Lung (tissue), 12 donors: ENCODE measurements around the gene ADAMTS2. TPM values are rescaled to one million over a fixed set of nuclear protein-coding genes. Genes with fewer than 3 reads are reported as not detected.

ENCODE experiments used
- ATAC-seq: fragments of 200-7000 bp; cut with Tn5 transposase; one replicate; pipeline ENCODE4 v1.9.1; 2020; ENCODE audit warnings: moderate number of reproducible peaks; ENCODE audit not compliant: insufficient read depth, low FRiP score
- DNase-seq, 3 donors: peaks; one replicate each; pipeline ENCODE4 v3.0.0-alpha.2; 2013 to 2017
- H3K27ac ChIP-seq, 2 donors: one replicate each; pipeline ENCODE4 v1.5.1; 2013; ENCODE audit warnings: mild to moderate bottlenecking in 2 of 2, moderate library complexity in 2 of 2, control low read depth in 1 of 2, inconsistent platforms in 1 of 2, low read depth in 1 of 2, low read length in 1 of 2
- H3K27me3 ChIP-seq, 3 donors: one replicate each; pipeline ENCODE4 v1.5.1; 2013; ENCODE audit warnings: low read length in 2 of 3; ENCODE audit not compliant: control insufficient read depth in 3 of 3, insufficient read depth in 3 of 3
- H3K36me3 ChIP-seq, 4 donors: one replicate each; pipeline ENCODE4 v1.5.1; 2013; ENCODE audit warnings: low read length in 4 of 4, mild to moderate bottlenecking in 1 of 4, moderate library complexity in 1 of 4; ENCODE audit not compliant: control insufficient read depth in 4 of 4, insufficient read depth in 4 of 4
- H3K4me1 ChIP-seq, 5 donors: one replicate each; pipeline ENCODE4 v1.5.1; 2013; ENCODE audit warnings: low read length in 5 of 5, mild to moderate bottlenecking in 2 of 5, moderate library complexity in 1 of 5; ENCODE audit not compliant: control insufficient read depth in 5 of 5, insufficient read depth in 5 of 5
- H3K4me3 ChIP-seq: one replicate; pipeline ENCODE4 v1.5.1; 2013; ENCODE audit warnings: mild to moderate bottlenecking, control low read depth, moderate library complexity
- H3K9ac ChIP-seq, 2 donors: one replicate each; pipeline ENCODE4 v1.5.1; 2013; ENCODE audit warnings: low read length in 2 of 2, control low read depth in 1 of 2; ENCODE audit not compliant: insufficient read depth in 1 of 2
- H3K9me3 ChIP-seq, 4 donors: one replicate each; pipeline ENCODE4 v1.5.1; 2013; ENCODE audit warnings: low read length in 3 of 4, mild to moderate bottlenecking in 1 of 4, moderate library complexity in 1 of 4; ENCODE audit not compliant: control insufficient read depth in 4 of 4, insufficient read depth in 3 of 4
- CTCF ChIP-seq: IDR thresholded peaks from 2 replicates; pipeline ENCODE4 v1.5.1; 2012; ENCODE audit warnings: mild to moderate bottlenecking; ENCODE audit errors: control extremely low read depth, extremely low read depth
- WGBS, 2 donors: extraction: QIAGEN DNeasy Blood & Tissue Kit; methylation state at CpG; one replicate each; pipeline ENCODE4 v1.1.7; 2013; 5-methylcytosine and 5-hydroxymethylcytosine counted together
- polyA plus RNA-seq, 2 donors: library from polyadenylated mRNA; stranded (reverse); fragments of 200-250 nt; gene quantifications; one replicate each; pipeline ENCODE4 v1.2.1, GENCODE V29; 2013
- total RNA-seq, 2 donors: library from RNA; depleted of rRNA in 1 of 2; stranded (reverse); fragments of >200 nt in 1 of 2; gene quantifications; one replicate each; pipeline ENCODE4 v1.2.1, GENCODE V29; 2014 to 2021
- donor health status: control.
- donor health status: control.
- donor health status: Bipolar disorder and iron deficiency.
- donor health status: healthy.
- donor health status: DM: yes; HTN: yes; CAD: no.

ADAMTS2 gene
- total and polyA plus RNA-seq, 4 donors: 9.3 to 45.5 (median 28.7) TPM

DNA sequence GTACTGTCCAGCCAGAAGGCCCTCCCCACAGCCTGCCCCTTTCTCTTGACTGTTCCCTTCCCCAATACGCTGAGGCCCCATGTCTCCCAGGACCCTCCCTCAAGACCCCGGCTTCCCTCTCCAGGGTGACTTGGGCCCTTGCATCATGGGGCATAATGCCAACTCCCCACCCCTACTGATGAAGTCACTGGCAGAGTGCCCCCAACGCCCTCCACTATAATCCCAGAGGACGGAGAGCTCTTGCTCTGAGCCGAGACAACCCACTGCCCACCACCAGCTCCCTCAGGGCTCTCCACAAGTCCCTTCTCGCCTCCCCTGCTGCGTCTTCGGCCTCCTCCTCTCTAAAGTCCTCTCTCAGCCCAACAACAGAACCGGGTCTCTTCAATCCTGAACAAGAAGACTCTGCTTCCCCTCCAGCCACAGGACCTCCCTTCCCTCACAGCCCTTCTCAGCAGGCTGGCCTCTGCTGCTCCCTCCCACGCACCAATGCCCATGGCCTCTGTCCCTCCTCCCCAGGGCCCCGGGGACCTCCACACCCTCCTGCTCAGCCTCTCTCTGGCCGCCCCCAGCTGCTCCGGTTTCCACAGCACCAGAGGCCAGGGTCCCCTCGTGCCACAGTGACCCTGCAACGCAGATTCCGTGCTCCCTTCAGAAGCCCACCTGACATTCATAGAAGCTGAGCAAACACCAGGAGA is 47.6 kb downstream of the ADAMTS2 start:
- Histone ChIP-seq H3K9me3 (peaks cover 0 to 11% (median 0%) of the 10 kb centered on the region in 4 donors), H3K27ac (no peak overlapping the region), H3K9ac (no peak overlapping the region), H3K4me1 (peaks cover 0 to 30% (median 13%) of the 10 kb centered on the region in 5 donors), H3K36me3 (no peaks in the 10 kb centered on the region), H3K27me3 (no peaks in the 10 kb centered on the region), H3K4me3 (no peak overlapping the region)
- no peak for ATAC-seq
- WGBS, 2 donors: 82 to 93% methylated on average over 16 of the region's 16 CpGs
- DNase-seq: no peak
- no peak for TF ChIP-seq CTCF

DNA sequence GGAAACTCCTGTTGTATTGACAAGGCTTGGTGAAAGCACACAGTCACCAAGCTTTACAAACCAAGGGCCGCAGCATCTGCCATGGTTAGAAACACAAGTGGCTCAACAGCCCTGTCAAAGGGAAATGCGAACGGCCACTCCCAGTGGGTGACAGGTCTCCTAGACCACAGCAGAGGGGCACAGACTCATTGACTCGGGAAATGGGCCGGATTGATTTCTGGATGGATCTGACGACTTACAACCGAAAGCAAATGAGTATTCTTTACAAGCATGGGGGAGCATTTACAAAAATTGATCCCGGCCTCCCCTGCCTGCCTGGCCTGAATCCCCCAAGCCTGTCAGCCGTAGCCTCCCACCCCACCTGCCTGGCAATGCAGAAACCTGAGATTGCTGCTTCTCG is 48.2 kb downstream of the ADAMTS2 start:
- TF ChIP-seq CTCF: no peak
- H3K9me3 ChIP-seq: peaks cover 0 to 11% (median 0%) of the 10 kb centered on the region in 4 donors
- H3K4me3 ChIP-seq: no peak overlapping the region
- no peaks in the 10 kb centered on the region for H3K27me3 ChIP-seq
- H3K4me1 ChIP-seq: peaks cover 0 to 30% (median 13%) of the 10 kb centered on the region in 5 donors
- DNase-seq (no peak), ATAC-seq (no peak)
- no peak overlapping the region for H3K9ac ChIP-seq
- no peak overlapping the region for H3K27ac ChIP-seq
- WGBS, 2 donors: 91 to 92% methylated on average over 10 of the region's 10 CpGs
- no peaks in the 10 kb centered on the region for H3K36me3 ChIP-seq

DNA sequence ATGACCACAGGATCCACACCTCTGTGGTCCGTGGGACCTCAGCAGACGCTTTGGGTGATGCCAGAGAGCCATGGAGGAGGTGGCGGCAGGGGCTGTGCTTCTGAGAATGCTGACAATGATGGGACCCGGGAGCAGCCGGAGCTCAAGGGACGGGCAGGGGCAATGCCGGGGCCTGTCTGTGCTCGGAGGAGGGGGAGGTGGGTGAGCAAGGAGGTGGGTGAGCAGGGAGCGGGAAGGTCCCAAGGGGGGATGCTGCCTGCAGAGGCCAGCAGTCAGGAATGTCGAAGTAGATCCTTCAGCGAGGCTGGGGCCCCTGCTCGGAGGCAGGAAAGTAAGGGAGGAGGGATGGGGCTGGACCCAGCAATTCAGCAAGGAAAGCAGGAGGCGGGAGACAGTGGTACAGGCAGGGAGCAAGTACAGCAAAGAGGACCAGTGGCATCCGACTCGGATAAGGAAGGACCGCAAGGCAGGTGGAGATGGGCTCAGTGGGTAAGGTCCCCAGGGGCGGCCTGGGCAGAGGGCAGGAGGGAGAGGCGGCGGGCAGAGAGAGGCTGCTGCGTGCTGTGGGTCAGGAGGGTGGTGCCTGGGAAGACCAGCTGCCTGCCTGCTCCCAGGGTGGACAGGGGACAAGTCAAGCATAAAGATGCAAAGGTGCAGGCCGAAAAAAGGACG is 49.0 kb downstream of the ADAMTS2 start:
- H3K9me3 ChIP-seq: peaks cover 0 to 8% (median 0%) of the 10 kb centered on the region in 4 donors
- DNase-seq (no peak), ATAC-seq (no peak)
- WGBS, 2 donors: 84 to 90% methylated on average over 22 of the region's 22 CpGs
- no peaks in the 10 kb centered on the region for H3K36me3 ChIP-seq
- no peaks in the 10 kb centered on the region for H3K27me3 ChIP-seq
- H3K4me1 ChIP-seq: peaks cover 0 to 26% (median 13%) of the 10 kb centered on the region in 5 donors
- H3K27ac ChIP-seq: no peak overlapping the region
- H3K4me3 ChIP-seq: no peak overlapping the region
- H3K9ac ChIP-seq: no peak overlapping the region
- no peak for TF ChIP-seq CTCF
